CD4-positive, alpha-beta T cell treated with Interleukin-2 at 100 ng/mL for 4 hours (primary cell): ENCODE measurements around the gene ETV6.
"Not testable (repeated sequence)": the region's sequence is repeated elsewhere in the genome, so short reads cannot be mapped to it uniquely, and the experiment has no call there.

Experiments
- DNase-seq: peaks from one replicate; pipeline ENCODE4 v3.0.0-alpha.2; 2020; ENCODE audit warnings: low spot score

Gene ETV6

DNA sequence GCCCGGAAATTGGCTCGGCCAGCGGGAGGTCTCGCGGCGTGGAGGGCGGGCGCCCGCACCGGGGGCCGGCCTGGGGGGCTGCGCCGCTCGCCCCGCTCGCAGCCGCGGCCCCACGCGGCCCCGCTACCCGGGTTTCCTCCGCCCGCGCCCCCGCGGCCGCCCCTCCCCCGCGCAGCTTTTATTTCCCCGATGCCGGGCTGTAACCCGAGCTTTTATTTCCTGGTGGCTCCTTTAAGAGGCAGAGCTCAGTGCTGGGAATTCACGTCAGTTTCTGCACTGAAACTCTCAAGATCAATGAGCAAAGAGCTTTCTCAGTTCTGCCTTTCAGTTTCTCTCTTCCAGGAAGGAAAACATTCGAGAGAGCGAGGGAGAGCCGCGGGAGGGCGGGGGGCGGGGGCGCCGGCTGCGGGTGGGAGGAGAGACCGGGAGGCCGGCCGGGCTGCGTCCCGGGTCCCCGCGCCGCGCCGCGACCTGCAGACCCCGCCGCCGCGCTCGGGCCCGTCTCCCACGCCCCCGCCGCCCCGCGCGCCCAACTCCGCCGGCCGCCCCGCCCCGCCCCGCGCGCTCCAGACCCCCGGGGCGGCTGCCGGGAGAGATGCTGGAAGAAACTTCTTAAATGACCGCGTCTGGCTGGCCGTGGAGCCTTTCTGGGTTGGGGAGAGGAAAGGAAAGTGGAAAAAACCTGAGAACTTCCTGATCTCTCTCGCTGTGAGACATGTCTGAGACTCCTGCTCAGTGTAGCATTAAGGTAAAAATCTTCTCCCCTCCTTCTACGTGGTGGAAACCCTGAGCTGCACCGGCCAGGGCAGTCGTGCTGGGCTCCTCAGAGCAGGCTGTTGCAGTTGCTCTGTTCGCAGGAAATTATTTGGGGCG, at the start of gene ETV6:
TSS of gene ETV6 (plus strand) at position 262 of the 873 bp plus-strand sequence. CDS start at position 716, 454 bp downstream.
- DNase-seq: peak; percentile 79

GRCh38 chr12:11600199-11600598, 49.3 kb upstream of the ETV6 start:
- DNase-seq: no peak

GRCh38 chr12:11601647-11602046, 47.8 kb upstream of the ETV6 start:
- DNase-seq: no peak

GRCh38 chr12:11607313-11608081, 42.0 kb upstream of the ETV6 start:
- DNase-seq: no peak

GRCh38 chr12:11609045-11609444, 40.4 kb upstream of the ETV6 start:
- no peak for DNase-seq

DNA sequence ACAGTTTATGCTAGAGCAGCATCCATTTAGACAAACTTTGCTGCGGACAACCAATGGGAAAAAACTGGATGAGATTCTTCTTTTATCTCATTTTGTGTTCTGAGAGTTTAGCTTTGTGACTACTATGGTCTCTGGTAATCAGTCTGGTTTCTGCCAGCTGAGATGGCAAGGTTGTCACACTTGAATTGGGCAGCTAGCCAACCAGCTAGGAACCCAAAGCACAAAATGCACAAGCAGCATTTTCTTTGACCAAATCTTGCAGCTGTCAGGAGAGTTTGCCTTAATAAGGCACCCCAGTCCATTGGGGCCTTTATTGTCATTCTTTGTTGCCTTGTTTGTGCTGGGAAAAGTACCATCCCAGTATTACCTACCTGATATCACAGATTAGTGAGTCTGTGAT, 34.0 kb upstream of the ETV6 start:
- DNase-seq: no peak

GRCh38 chr12:11618046-11618445, 31.4 kb upstream of the ETV6 start:
- no peak for DNase-seq

DNA sequence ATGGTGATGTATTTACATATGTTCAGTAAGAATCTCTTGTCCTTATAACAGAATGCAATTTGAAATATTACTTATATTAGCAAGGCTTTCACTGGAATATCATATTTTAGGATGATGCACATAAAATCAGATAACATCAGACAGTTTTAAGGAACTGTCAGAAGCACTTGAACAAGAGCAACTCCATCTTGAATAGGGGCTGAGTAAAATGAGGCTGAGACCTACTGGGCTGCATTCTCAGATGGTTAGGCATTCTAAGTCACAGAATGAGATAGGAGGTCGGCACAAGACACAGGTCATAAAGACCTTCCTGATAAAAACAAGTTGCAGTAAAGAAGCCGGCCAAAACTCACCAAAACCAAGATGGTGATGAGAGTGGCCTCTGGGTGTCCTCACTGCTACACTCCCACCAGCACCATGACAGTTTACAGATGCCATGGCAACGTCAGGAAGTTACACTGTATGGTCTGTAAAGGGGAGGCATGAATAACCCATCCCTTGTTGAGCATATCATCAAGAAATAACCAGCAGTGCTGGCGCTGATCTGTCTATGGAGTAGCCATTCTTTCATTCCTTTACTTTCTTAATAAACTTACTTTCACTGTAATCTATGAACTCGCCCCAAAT, 27.6 kb upstream of the ETV6 start:
- DNase-seq: peak; percentile 49

- no peak for DNase-seq
Measured at GRCh38 chr12:11622876-11623281, 26.6 kb upstream of the ETV6 start.

- no peak for DNase-seq
Measured at GRCh38 chr12:11623382-11623781, 26.1 kb upstream of the ETV6 start.

DNA sequence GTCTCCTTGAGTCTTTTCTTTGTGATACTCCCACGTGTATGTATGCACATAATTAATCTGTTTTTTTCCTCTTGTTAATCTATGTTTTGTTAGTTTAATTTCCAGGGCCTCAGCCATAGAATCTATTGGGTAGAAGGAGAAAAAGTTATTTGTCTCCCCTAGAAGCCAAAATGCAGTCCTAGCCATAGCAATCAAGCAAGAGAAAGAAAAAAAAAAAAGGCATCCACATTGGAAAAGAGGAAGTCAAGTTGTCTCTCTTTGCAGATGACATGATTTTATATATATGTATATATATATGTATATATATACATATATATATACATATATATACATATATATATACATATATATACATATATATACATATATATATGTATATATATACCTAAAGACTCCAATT, 25.4 kb upstream of the ETV6 start:
- DNase-seq: no peak

GRCh38 chr12:11627709-11628108, 21.8 kb upstream of the ETV6 start:
- not testable (repeated sequence) for DNase-seq

DNA sequence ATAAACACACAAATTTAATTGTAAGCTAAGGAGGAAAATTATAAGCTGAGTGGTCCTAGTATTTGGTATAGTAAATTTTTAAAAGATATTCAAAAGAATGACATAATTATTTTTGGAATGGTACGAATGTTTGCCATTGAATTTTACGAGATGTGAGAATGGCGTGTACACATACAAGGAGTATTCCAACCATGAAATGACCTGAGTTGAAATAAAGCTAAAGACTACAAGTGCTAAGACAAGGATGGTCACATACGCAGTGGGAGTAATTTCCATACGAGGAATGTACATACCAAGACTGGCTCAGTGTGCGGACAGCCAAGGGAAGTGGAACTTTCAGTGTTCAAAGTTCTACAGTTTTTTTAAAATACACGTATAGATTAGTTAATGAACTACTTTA, 21.1 kb upstream of the ETV6 start:
- no peak for DNase-seq

- no peak for DNase-seq
Measured at GRCh38 chr12:11630046-11630706, 19.3 kb upstream of the ETV6 start.

DNA sequence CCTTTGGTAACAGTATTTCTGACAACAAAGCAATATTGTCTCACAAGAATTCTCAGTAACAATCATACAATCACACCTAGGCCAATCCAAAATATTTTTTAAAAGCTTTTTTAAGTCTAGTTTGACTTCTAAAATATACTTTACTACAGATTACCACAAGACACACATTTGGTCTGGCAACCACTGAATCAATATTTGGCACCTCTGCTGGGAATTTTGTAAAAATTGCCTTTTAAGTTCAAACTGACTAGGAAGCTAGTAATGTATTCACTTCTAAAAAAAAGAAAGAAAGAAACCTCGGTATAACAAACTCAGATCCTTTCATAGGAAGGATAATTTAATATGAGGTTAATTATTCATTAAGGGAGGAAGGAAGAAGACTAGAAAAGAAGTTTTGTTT, 18.2 kb upstream of the ETV6 start:
- DNase-seq: no peak

- not testable (repeated sequence) for DNase-seq
Measured at GRCh38 chr12:11631881-11632280, 17.6 kb upstream of the ETV6 start.

GRCh38 chr12:11633968-11634367, 15.5 kb upstream of the ETV6 start:
- DNase-seq: no peak

GRCh38 chr12:11635341-11635740, 14.1 kb upstream of the ETV6 start:
- DNase-seq: no peak

DNA sequence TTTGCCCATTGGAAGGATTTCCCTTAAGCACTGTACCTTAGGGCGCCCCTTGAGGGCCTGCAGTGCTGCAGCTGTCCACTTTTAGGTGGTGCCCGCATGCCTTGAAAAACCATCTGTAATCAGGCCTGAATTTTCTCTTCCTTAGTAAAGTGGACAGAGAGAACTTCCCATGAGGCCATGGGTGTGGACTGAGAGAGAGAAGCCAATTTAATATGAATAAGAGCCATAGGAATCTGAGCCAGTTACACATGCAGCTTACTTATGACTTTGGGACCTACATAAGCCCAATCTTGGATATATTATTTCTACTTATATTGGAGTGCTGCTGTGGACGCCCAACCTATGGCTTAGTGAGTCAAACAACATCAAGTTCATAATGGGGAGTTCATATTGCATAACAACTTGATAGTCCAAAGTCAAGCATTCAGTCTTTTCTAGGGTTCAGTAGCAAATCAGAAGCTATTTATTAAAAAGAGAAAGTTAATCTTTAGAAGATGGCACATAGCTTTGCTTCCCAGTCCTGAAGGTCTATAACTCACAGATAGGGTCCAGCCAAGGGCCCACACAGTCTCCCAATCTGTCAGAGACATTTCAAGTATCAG, 11.1 kb upstream of the ETV6 start:
- DNase-seq: no peak

DNA sequence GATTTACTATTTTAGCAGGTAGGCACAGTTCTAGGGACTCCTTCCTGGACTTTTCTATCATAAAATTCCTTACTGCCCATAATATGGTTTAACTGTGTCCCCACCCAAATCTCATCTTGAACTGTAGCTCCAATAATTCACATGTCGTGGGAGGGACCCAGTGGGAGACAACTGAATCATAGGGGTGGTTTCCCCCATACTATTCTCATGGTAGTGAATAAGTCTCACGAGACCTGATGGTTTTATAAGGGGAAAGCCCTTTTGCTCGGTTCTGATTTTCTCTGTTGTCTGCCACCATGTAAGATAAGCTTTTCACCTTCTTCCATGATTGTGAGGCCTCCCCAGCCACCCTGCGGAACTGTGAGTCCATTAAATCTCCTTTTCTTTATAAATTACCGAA, 10.0 kb upstream of the ETV6 start:
- DNase-seq: no peak

- no peak for DNase-seq
Measured at GRCh38 chr12:11641522-11641921, 8.0 kb upstream of the ETV6 start.

DNA sequence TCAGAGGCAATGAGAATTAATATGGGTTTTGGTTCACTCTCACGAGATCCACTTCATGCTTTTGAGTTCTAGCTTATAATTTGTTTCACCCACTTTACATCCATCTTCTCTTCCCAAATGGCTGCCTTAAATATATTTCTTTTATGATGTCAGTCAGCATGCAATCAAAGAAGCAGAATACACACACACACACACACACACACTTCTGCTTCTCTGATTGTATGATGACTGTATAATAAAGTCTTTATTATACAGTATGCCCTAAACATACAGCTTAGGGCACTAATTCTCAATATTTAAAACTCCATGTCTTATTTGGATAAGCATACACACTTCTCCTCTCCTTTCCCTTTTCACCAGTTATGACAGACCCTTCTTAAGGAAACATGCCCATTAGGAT, 6.7 kb upstream of the ETV6 start:
- DNase-seq: no peak
